HG02870 (cell line): ENCODE data around the gene HOXA11.

ENCODE experiments used
- ATAC-seq: cut with Tn5 transposase; IDR thresholded peaks from one replicate; pipeline ENCODE4 v1.9.1; 2021; ENCODE audit warnings: mild to moderate bottlenecking, moderate library complexity; ENCODE audit not compliant: unreplicated experiment

The HOXA11 gene

DNA sequence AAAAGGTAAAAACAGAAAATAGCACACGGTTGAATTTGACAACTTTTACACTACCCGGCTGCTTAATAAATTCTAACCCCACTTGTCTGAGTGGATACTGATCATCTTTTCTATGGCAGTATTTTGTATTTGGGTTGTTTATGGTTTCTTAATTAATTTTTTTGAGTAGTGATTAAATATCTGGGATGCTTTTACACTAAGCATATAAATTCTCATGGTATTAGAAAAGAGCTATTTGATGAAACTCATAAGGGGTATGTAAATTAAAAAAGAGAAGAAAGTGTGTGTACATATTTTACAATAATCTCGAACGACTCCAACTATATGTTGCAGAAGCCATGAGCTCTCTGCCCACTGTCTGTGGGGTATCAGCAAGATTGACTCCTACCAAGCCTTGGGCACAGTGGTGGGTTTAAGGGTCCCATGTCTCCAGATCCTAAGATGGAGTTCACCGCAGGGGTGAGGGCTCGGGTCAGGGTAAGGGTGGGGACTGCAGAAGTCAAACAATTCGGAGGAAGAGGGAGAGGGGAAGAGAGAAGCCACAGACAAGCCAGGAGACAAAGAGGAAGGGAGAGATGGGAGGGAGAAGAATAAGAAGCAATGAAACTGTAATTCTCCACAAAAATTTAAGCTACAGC is 22.4 kb upstream of the HOXA11 start:
- ATAC-seq = no peak

GRCh38 chr7:27205325-27206280 is 20.6 kb upstream of the HOXA11 start:
- no peak for ATAC-seq

GRCh38 chr7:27204851-27205322 is 19.9 kb upstream of the HOXA11 start:
- no peak for ATAC-seq

DNA sequence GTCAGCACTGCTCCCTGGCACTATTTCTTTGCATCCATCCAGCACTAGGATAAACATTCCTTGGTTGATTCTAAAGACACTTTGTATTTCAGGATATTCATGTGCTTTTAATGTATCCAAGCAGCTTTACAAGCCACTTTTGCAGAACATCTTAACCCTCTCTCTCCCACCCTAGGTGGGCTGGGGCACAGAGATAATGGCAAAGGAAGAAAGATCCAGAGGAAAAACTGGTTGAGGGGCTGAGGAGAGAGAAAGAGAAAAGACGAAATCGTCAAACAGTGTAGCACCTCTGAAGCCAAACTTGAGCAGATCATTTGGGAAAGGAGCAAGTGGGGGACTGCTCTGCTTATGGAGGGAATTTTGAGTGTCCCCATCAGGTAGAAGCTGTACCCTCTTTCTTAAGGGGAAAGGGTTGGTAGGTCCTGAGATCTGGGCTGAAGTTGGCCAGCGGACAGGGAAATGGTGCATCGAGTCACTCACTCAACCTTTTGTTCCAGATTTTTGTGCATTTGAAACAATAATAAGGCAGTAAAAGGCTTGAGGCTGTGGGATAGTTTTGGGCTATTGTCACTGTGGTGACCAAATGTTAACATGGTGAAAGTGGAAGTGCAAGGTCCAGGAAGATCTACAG is 19.0 kb upstream of the HOXA11 start:
- no peak for ATAC-seq

DNA sequence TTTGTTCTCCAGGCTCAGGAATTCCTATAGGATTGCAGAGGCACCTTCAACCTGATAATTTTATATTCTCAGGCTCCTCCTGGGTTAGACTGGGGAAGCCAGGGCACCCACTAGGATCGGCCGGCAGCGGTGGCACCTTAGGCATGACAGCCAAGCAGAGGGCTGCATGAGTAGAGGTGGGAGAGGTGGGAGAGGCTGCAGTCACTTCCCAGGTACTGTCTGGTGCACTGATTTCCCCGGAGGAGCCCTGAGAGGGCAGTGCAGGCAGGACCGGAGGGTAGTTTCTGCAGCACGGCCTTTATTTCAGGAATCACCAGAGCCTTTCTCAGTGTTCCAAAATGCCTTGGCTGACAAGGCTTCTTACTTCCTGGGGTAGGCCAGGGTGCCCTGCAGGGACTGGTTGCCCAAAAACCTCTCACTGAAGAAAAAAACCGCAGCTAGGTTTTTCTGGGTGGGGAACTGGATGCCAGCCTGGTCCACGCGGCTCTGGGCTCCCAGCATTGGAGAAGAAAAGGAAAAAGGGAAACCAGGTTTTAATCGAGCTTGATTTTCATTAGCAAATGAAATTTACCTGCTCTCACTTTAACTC is 18.4 kb upstream of the HOXA11 start:
- ATAC-seq = no peak

DNA sequence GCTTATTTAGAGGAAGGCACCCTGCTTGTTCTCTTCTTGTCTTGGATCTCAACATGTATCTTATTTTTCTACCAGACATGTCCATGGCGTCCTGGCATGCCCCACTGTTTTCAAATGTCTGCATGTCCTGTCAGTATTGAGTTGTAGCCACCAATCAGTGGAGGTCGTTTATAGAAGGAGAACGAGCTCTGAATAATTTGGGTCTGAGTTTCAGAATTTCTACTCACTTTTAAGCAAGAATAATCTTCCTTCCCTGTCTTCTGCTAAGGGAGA is 17.8 kb upstream of the HOXA11 start:
- no peak for ATAC-seq

DNA sequence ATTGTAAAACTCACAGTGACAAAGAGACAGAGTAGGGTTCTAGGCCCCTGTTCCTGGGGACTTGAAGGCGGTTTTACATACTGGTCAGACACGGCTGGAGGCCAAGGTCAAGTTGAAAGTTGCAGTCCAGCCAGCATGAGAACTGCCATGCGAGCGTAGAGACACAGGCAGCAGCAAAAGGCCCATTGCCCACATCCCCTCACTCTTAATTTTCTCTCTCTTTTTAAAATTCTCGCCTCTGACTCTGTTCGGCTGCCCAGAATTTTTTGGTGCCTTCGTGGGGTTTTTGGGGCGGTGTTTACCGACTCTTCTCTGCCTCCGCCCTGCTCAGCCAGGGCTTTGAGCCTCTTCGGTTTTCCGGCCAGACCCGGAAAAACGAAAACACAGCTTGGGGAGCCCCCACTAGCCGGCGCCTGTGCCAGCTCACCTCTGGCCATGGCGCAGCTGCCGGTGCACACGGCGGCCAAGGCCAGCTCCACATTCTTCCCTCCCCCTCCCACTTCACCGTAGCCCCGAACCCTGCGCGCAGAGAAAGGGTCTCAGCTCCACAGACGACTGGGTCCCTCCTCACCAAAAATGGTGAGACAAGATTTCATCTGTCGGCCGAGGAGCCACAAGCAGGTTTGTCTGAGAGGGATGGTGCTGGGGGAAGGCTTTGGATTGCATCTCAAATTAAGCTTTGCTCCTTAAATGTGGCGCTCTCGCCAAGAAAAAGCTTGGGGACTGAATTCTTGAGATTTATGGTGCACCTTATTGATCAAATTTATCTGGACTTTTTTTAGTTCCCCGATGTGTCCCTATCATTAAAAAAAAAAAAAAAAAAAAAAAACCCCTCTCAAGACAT is 17.2 kb upstream of the HOXA11 start:
- ATAC-seq = no peak

- no peak for ATAC-seq
These were observed 16.6 kb upstream of the HOXA11 start for GRCh38 chr7:27201580-27202017.

- no peak for ATAC-seq
These were observed 15.9 kb upstream of the HOXA11 start for GRCh38 chr7:27200761-27201579.

DNA sequence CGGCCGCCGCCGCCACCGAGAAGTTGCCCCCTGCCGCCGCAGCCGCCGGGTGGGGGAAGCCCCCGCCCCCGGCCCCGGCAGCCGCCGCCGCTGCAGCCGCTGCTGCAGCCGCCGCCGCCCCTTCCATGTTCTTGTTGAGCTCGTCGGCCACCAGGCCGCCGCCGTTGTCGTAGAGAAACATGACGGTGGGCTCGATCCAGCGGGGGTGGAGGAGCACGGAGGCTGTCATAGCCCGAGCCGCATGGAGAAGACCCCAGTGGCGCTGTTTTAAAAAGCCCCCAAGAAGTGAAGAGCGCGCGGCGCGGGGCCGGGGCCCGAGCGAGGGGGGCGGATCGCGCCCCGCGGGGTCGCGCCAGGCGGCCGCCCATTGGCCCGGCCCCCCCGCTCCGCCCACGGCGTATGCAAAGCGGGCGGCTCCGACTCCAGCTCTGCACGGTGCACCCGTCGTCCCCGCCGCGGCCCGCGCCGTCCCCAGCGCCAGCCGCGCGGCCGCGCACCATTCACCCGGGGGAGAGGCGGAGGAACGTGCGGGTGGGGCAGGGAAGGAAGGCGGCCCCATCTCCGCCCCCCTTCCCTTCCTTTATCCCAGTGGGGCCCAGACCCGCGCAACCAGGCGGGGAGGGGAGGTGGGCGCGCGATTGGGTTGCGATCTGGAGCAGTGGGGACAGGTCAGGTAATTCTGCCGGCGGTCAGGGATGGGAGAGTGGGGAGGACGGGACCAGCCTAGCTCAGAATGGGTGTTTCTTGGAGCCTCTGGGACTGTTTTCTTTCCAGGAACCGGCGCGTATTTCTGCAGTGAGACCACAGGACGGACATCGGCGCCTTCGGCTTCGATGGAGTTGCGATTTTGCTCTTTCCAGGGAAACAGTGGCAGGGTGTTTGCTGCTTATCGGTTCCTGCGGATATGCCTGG is 15.1 kb upstream of the HOXA11 start, which contains the start of gene HOXA13:
Gene HOXA13 (minus strand): TSS at position 243 of the 912 bp plus-strand sequence. CDS start 14 bp downstream, at position 229.
- ATAC-seq = no peak

GRCh38 chr7:27198871-27199801 is 14.1 kb upstream of the HOXA11 start:
- no peak for ATAC-seq

- ATAC-seq = no peak
These were observed 13.3 kb upstream of the HOXA11 start for GRCh38 chr7:27198138-27198841.

DNA sequence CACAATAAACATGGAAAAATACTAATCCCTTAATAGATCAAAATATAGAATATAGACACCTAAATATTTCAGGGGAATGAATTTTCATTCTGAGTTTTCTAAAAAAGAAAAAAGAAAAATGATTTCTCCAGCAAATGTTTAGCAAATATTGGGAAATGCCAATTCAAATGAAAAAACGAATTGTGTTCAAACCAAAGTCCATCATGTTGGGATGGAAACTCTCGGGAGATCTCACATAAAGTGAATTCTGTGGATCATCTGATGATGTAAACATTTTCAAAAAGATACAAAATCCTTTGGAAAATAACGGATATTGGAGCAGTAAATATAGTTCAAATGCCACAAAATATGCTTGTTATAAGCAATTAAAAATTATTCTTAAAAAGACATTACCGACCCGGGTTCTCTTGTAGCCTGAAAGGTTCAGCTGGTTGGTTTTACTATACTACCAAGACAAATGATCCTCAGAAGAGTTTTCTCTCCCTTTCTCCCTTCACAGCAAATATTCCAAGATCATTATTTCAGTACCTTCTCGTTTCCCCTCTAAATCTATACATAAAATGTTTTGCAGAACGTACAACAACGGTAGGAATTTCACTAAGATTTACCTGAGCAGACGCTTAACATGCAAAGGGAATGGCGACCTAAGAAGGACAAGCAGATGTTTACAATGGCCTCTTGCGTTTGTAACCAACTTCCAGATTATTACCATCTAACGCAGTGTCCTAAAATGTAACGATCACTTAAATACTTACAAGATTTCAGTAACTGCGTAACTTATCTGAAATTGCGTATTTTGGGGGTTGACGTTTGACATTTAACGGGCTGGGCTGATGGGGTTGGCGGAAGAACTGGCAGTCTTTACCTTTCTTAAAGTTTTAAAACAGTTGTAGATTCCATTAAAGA is 12.4 kb upstream of the HOXA11 start:
- ATAC-seq = no peak

- ATAC-seq = no peak
These were observed 11.3 kb upstream of the HOXA11 start for GRCh38 chr7:27196287-27196767.

- no peak for ATAC-seq
These were observed 9.8 kb upstream of the HOXA11 start for GRCh38 chr7:27194686-27195379.
